HG03095 (cell line): ENCODE results near the gene BMPR1B.

Experiments
- ATAC-seq: cut with Tn5 transposase; IDR thresholded peaks from one replicate; pipeline ENCODE4 v1.9.1; 2021; ENCODE audit warnings: moderate library complexity; ENCODE audit not compliant: unreplicated experiment

The BMPR1B gene

DNA sequence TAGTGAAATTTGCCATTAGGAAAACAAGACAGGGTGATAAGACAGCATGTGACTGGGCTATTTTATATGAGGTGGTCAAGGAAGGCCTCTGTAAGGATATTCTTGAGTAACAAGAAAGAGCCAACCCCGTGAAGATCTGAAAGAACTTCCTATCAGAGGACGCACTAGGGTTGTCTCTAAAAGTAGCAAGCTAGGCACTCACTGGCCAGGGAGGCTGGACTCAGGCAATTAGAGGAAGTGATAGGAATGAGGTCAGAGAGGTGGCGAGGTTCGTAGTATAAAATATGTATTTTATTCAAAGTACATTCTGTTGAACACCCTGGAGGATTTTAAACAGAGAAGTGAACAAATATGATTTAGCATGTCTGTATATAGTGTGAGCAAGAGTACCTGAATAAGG lies 4.6 kb downstream of the BMPR1B start:
- no peak for ATAC-seq

- no peak for ATAC-seq
Observed at GRCh38 chr4:94763005-94763404, 5.2 kb downstream of the BMPR1B start.

GRCh38 chr4:94763500-94763899 lies 5.7 kb downstream of the BMPR1B start:
- ATAC-seq, result no peak

DNA sequence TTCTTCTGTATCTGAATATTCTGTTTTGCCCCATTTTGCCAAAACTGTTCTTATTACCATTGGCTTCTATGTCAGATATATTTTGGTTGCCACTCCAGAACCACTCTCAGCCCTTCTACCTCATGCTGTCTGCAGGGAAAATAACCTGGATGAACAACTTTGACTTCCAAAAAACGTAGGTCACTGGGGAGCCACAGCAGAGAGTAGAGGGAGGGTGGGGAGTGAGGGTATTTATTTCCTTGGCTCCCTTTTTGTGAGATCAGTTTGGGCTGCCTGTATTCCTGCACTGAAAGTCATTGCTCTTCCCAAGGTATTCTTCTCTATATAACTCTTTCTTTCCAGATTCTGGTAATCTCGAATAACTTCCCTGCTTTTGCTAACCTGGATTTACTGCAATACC lies 6.3 kb downstream of the BMPR1B start:
- no peak for ATAC-seq

DNA sequence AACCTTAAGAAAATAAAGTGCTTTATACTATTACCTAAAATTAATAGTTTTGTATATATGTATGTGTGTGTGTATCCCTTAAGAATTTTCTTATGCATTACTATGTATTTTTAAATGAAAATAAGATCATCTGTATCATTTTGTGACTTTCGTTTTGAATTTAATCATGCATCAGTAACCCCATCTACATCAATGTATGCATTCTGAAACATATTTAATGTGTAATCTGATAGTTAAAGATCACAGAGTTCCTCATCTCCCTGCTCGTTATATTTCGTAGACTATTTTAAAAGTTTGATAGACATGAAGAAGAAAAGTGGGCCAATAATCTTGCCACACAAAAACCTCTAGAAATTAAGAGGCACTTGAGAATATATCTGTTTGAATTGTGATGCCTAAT lies 7.4 kb downstream of the BMPR1B start:
- no peak for ATAC-seq

GRCh38 chr4:94765648-94766047 lies 7.9 kb downstream of the BMPR1B start:
- no peak for ATAC-seq

DNA sequence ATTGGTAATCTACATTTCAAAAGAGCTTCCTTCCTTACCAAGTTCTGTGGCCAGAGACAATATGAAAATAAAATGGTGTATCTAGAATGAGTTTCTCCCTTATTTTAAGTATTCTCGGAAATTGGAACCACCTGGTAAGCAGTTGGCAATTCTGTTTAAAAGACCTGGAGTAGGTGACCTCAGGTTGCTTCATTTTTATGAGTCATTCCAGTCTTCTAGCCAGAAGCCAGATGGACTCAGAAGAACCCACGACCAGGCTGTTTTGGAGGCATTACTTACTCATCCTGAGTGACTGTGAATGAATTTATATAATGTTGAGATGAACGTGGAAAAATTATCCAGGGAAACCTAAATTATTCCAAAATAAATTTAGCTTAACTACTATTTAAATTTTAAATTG lies 9.1 kb downstream of the BMPR1B start:
- ATAC-seq, result no peak

DNA sequence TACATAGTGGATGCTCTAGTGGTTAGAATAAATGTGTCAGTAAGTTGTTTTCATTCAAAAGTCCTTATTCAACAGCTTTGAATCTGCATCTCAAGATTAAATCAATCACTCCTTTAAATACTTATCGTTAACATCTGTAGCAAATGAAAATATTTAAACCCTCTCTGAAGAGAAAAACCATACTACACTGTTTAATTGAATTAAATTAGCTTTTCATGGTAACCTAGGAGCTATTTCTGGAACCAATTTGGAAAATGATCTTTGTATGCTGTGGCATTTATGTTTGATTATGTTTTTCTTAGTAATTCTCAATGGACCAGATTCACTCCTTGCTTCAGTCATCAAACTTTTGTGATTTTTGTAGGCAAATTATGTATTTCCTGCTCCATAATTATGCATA lies 9.7 kb downstream of the BMPR1B start:
- ATAC-seq, result no peak

- no peak for ATAC-seq
Observed at GRCh38 chr4:94782707-94783106, 25.0 kb downstream of the BMPR1B start.

DNA sequence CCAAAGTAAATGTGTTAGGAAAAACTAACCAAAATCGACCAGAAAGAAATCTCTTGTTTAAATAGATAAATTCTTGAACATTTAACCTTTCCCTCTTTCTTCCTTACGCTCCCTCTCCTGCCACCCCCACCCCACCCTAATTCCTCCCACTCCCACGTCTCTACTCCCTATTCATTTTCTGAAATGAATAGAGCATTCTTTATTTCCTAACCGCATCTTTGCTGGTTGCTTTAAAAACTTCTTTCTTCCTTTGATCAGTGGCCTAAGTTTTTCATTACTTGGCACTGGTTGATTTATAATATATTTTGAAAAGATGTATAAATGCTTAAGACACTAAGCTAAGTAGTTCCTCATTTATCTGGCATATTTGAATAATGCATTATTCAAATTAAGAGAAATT lies 33.9 kb downstream of the BMPR1B start:
- no peak for ATAC-seq

DNA sequence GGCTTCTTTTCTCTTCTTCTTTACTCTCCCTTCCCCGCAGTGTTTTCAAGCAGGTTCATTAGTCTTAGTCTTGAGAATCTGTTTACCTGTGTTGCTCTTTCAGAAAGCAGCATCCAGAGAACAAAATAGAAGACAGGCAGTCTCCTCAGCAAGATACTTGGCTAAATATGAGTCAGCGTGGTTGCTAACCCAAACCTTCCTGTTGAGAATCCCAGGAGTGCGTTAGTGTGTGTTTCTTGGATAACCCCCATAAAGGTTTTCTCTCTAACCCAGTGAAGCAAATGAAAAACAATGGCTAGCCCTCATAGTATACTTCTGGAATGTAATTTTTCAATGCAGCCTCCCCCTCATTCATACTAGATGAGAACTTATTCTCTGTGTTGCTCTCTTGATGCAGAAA lies 41.1 kb downstream of the BMPR1B start:
- no peak for ATAC-seq

DNA sequence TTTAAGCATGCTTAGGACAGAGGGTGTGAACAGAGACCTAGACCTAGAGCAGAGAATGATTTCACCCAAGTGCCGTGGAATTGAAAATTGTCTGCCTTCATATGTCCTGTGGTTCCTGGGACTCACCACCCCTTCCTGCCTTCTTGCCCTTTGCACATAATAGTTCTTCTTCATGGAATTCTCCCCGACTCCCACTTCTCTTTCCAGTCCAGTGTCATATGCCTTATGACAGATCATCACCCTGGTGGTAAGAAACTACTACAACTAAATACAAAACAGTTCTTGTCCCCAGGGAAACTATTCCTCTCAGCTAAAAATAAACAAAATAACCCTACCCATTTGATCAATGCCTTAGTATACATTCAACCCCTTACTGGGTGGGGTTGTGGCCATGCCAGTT lies 43.3 kb downstream of the BMPR1B start:
- ATAC-seq, result no peak

DNA sequence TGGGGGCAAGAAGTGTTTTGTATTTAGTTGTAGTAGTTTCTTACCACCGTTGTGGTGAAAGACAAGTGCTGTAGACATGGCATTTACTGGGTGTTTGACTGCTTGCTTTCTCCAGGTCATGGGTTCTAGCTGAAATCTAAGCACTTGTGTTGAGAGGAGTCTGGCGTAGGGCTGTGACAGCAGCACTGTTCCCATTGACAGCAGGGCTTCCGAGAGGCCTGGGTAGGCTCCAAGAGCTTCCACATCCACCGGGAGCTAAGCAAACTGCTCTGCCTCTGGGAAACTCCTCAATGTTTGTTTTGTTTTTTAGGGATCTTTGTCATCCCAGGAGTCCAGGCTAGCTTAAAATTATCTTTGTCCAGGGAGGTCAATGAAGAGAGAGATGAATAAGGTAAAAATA lies 44.3 kb downstream of the BMPR1B start:
- ATAC-seq, result no peak

- no peak for ATAC-seq
Observed at GRCh38 chr4:94803181-94803580, 45.4 kb downstream of the BMPR1B start.

GRCh38 chr4:94804650-94805049 lies 46.9 kb downstream of the BMPR1B start:
- no peak for ATAC-seq

- no peak for ATAC-seq
Observed at GRCh38 chr4:94806376-94806775, 48.6 kb downstream of the BMPR1B start.

- ATAC-seq, result no peak
Observed at GRCh38 chr4:94811643-94812042, 53.9 kb downstream of the BMPR1B start.

DNA sequence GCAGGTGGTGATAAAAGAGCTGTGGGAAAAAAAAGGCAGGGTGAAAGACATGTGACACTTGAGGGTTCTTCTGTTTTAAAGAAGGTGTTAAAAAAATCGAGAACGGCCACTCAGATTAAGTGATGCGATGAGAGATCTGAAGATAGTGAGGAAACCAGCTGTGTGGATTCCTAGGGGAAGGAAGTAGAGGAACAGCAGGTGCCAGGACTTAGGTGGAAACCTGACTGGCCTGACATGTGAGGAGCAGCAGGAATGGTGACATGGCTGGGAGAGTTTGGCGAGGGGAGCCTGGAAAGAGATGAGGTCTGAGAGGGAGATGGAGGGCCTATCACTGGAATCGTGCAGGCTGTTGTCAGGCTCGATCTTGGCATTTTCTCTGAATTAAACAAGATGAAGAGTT lies 55.5 kb downstream of the BMPR1B start:
- no peak for ATAC-seq

DNA sequence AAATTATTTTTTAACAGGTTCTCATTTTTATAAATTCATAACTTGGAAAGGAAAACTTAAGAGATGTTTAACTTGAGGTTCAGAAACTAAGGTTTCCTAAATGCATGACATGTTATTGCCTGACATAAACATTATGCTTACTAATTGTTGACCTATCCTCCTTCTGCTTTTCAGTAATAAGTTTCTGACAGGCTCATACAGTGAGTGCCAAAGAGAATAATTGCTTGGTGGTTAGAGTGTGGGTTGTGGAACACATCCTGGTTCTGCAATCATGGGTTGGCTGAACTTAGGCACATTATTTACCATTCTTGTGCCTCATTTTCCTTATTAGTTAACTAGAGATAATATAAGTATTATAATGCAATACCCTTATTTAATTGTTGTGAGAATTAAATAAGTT lies 56.5 kb downstream of the BMPR1B start:
- no peak for ATAC-seq

- ATAC-seq, result no peak
Observed at GRCh38 chr4:94819371-94820168, 61.8 kb downstream of the BMPR1B start.

- ATAC-seq, result no peak
Observed at GRCh38 chr4:94826206-94826605, 68.5 kb downstream of the BMPR1B start.

DNA sequence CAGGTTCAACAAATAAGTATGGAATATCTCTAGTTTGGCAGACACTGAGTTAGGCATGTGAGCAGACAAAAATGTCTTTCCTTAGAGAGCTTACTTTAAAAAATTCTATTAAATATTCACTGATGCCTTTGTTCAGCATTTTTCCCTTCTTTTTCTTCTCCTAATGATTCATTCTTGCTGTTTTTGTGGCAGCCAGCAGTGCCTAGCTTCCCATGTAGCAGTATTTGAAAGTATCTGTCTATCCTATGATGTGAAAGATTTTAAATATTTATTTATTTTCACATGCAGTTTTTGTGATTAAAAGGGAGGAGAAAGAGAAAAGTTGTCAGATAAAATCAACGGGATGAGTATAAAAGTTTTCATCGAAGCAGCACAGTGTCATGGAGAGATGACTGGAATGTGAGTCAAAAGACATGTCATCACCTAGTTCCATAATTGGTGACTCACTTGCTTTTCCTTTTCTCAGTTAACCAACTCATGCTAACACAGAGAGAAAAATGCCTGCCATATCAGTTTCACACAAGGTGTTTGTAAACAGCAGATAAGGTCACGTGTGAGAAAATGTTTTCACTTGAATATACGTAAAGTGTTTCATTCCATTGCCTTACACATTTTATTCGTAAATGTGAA lies 69.8 kb downstream of the BMPR1B start:
- ATAC-seq, result no peak

DNA sequence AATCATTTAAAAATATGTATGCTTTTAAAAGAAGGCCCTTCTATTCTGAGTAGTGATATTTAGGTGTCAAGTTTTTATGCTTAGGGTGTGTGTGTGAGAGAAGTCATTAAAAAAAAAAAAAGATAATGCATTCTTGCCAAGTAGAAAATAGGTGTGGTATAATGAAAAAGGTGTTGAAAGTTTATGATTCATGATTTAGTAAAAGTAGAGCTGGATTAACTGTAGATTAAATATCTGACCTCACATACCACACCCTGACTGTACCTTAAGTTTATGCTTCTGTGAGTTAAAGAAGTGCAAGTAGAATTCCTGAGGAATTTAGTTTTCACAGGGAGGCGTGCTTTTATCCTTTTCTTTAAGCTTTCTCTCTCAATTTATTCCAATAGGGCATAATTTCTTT lies 71.1 kb downstream of the BMPR1B start:
- no peak for ATAC-seq
